ENCODE data around the gene SLC22A13. TPM values are rescaled to one million over a fixed set of nuclear protein-coding genes. Genes with fewer than 3 reads are reported as not detected.

SLC22A13 gene
- total RNA-seq, 1 experiment from 2014 or later, result 0.33 TPM

DNA sequence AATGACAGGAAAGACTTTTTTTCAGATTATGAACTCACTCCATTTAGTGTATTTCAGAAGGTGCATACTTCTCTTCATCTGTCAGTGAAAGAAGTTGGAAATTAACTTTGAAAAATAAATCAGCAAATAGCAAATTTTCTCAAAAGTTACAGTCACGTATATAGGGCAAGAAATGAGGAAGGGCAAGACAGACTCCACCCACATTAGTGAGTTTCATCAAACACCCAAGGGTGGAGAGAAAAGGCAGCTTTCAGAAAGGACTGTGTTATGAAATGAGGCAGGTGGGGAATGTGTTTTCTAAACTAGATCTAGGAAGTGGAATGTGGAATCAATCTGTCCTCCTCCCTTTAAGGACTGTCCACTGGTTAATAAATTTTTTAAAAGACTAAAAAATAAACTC, 2.9 kb downstream of the SLC22A13 start:
- Histone ChIP-seq H3K4me1 (ENCODE audit: control insufficient read depth, insufficient read depth, low read length) (no peaks in the 10 kb centered on the region), H3K36me3 (ENCODE audit: control insufficient read depth, insufficient read depth, low read length) (no peaks in the 10 kb centered on the region), H3K27ac (ENCODE audit: low read length) (no peak overlapping the region), H3K27me3 (ENCODE audit: control insufficient read depth, insufficient read depth, low read length) (no peaks in the 10 kb centered on the region), H3K9me3 (ENCODE audit: control insufficient read depth, insufficient read depth, low read depth, low read length) (no peaks in the 10 kb centered on the region), H3K4me3 (ENCODE audit: low read depth in 2 of 2, low read length in 2 of 2) (no peak overlapping the region)
- ChIA-PET POLR2A (no interaction called here), CTCF (no interaction called here)
- BruUV-seq (replicated peaks), result no TSS peak
- intact Hi-C loops (cut with micrococcal nuclease; ENCODE audit: unreplicated experiment), result no loop called here
- TF ChIP-seq SIN3A (IDR thresholded peaks at IDR 0.05; ENCODE audit: borderline replicate concordance, insufficient read depth, low read depth, low read length) (no peak), TCF7L2 (IDR thresholded peaks at IDR 0.05; ENCODE audit: low read depth, low read length) (no peak), CTCF (IDR thresholded peaks at IDR 0.05) (no peak), REST (IDR thresholded peaks at IDR 0.05; ENCODE audit: insufficient read depth in 1 of 2, low read depth in 2 of 2, low read length in 1 of 2) (no peak), POLR2AphosphoS5 (IDR thresholded peaks at IDR 0.05; ENCODE audit: low read depth, low read length) (no peak)
- in situ Hi-C loops (cut with HindIII; ENCODE audit: low pct_unique_long_range_greater_than_20kb, low sequenced_read_pairs), result no loop called here
- ATAC-seq, result no peak
- no peak for DNase-seq (ENCODE audit: low read depth, low spot score)

GRCh38 chr3:38270606-38271005, 5.0 kb downstream of the SLC22A13 start:
- BruUV-seq (replicated peaks), result no TSS peak
- Histone ChIP-seq H3K9me3 (ENCODE audit: control insufficient read depth, insufficient read depth, low read depth, low read length) (no peaks in the 10 kb centered on the region), H3K36me3 (ENCODE audit: control insufficient read depth, insufficient read depth, low read length) (no peaks in the 10 kb centered on the region), H3K4me1 (ENCODE audit: control insufficient read depth, insufficient read depth, low read length) (no peaks in the 10 kb centered on the region), H3K27me3 (ENCODE audit: control insufficient read depth, insufficient read depth, low read length) (no peaks in the 10 kb centered on the region), H3K4me3 (ENCODE audit: low read depth in 2 of 2, low read length in 2 of 2) (no peak overlapping the region), H3K27ac (ENCODE audit: low read length) (no peak overlapping the region)
- no peak for TF ChIP-seq TCF7L2 (IDR thresholded peaks at IDR 0.05; ENCODE audit: low read depth, low read length)
- no peak for TF ChIP-seq POLR2AphosphoS5 (IDR thresholded peaks at IDR 0.05; ENCODE audit: low read depth, low read length)
- TF ChIP-seq CTCF (IDR thresholded peaks at IDR 0.05), result no peak
- no peak for TF ChIP-seq REST (IDR thresholded peaks at IDR 0.05; ENCODE audit: insufficient read depth in 1 of 2, low read depth in 2 of 2, low read length in 1 of 2)
- TF ChIP-seq SIN3A (IDR thresholded peaks at IDR 0.05; ENCODE audit: borderline replicate concordance, insufficient read depth, low read depth, low read length), result no peak
- in situ Hi-C loops (cut with HindIII; ENCODE audit: low pct_unique_long_range_greater_than_20kb, low sequenced_read_pairs) (no loop called here), intact Hi-C loops (cut with micrococcal nuclease; ENCODE audit: unreplicated experiment) (no loop called here)
- POLR2A ChIA-PET, result no interaction called here
- CTCF ChIA-PET, result no interaction called here
- ATAC-seq (no peak), DNase-seq (ENCODE audit: low read depth, low spot score) (no peak)
